ENCODE results near the gene RPS6KB2. TPM values are rescaled to one million over a fixed set of nuclear protein-coding genes. Genes with fewer than 3 reads are reported as not detected.

The RPS6KB2 gene
- total and polyA plus RNA-seq, 10 of the 15 experiments (the other 5 are each of a cell fraction or from before 2014, with no cell fraction given) = 0.39 to 101 (median 58.4) TPM

DNA sequence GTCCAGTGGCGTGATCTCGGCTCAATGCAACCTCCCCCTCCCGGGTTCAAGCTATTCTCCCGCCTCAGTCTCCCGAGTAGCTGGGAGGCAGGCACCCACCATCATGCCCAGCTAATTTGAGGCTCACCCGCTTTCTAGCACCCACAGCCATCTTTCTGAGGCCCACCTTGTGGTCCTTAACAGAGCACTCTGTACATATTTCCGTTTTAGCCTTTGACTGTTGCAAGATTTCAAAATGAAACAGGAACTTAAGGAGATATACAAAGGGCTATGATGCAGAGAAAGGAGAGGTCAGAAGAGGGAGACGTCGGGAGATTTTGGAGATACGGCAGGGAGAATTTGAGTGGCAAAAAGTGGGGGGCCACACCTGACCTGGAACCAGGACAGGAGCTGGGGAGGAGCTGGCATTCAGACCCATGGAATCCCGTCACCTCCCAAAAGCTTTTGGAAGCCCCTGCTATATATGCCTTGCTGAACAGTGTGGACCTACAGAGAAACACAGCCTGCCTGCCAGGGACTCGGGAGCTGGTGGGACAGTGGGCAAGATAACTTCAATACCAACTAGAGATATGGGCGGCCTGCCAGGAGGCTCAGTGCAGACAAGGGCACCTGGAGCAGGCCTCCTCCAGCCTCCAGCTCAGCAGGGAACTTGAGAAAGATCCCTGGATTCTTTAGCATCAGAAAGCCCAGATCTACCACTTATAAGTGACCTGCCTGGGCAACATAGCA is 46.9 kb upstream of the RPS6KB2 start (continued):
- TF ChIP-seq ZNF384 (IDR thresholded peaks at IDR 0.05; ENCODE audit: borderline replicate concordance, low read depth, low read length) (no peak), HCFC1 (IDR thresholded peaks at IDR 0.05; ENCODE audit: low read length) (no peak), BACH1 (IDR thresholded peaks at IDR 0.05; ENCODE audit: borderline replicate concordance) (no peak), CHD2 (IDR thresholded peaks at IDR 0.05; ENCODE audit: borderline replicate concordance, low read depth, low read length) (no peak), KAT2A (conservative IDR thresholded peaks at IDR 0.05; ENCODE audit: control insufficient read depth, low read depth, low read length) (no peak), SMAD5 (IDR thresholded peaks at IDR 0.05; ENCODE audit: low read depth) (no peak), FOS (IDR thresholded peaks at IDR 0.05; ENCODE audit: borderline replicate concordance, extremely low read depth, insufficient read length) (no peak), CBX3 (IDR thresholded peaks at IDR 0.05; ENCODE audit: borderline replicate concordance, low read depth) (no peak), TCF12 (IDR thresholded peaks at IDR 0.05; ENCODE audit: low read depth, low read length) (no peak), CREB1 (IDR thresholded peaks at IDR 0.05; ENCODE audit: low read depth) (peak; percentile 56), ZNF24 (IDR thresholded peaks at IDR 0.05) (no peak), BRCA1 (IDR thresholded peaks at IDR 0.05; ENCODE audit: low read depth, low read length) (no peak), ZBED1 (IDR thresholded peaks at IDR 0.05; ENCODE audit: borderline replicate concordance) (no peak), SRF (IDR thresholded peaks at IDR 0.05; ENCODE audit: low read depth in 2 of 2, low read length in 2 of 2) (no peak), ZNF217 (IDR thresholded peaks at IDR 0.05) (no peak)
- TF ChIP-seq, protein P1, sequence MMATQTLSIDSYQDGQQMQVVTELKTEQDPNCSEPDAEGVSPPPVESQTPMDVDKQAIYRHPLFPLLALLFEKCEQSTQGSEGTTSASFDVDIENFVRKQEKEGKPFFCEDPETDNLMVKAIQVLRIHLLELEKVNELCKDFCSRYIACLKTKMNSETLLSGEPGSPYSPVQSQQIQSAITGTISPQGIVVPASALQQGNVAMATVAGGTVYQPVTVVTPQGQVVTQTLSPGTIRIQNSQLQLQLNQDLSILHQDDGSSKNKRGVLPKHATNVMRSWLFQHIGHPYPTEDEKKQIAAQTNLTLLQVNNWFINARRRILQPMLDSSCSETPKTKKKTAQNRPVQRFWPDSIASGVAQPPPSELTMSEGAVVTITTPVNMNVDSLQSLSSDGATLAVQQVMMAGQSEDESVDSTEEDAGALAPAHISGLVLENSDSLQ (IDR thresholded peaks at IDR 0.05) = no peak
- TF ChIP-seq, protein P2, sequence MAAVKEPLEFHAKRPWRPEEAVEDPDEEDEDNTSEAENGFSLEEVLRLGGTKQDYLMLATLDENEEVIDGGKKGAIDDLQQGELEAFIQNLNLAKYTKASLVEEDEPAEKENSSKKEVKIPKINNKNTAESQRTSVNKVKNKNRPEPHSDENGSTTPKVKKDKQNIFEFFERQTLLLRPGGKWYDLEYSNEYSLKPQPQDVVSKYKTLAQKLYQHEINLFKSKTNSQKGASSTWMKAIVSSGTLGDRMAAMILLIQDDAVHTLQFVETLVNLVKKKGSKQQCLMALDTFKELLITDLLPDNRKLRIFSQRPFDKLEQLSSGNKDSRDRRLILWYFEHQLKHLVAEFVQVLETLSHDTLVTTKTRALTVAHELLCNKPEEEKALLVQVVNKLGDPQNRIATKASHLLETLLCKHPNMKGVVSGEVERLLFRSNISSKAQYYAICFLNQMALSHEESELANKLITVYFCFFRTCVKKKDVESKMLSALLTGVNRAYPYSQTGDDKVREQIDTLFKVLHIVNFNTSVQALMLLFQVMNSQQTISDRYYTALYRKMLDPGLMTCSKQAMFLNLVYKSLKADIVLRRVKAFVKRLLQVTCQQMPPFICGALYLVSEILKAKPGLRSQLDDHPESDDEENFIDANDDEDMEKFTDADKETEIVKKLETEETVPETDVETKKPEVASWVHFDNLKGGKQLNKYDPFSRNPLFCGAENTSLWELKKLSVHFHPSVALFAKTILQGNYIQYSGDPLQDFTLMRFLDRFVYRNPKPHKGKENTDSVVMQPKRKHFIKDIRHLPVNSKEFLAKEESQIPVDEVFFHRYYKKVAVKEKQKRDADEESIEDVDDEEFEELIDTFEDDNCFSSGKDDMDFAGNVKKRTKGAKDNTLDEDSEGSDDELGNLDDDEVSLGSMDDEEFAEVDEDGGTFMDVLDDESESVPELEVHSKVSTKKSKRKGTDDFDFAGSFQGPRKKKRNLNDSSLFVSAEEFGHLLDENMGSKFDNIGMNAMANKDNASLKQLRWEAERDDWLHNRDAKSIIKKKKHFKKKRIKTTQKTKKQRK (IDR thresholded peaks at IDR 0.05; ENCODE audit: low read depth, low read length) = no peak
